22Rv1 (cell line): ENCODE measurements around the gene BEND6.
A peak's percentile ranks its signal among the peaks of the same experiment; 100 is the strongest.
"Not testable (repeated sequence)": the region's sequence is repeated elsewhere in the genome, so short reads cannot be mapped to it uniquely, and the experiment has no call there.

Experiments used
- H3K27ac ChIP-seq: fragments of 450-650 bp; 2 replicates; pipeline ENCODE4 v1.5.1; 2017
- CTCF ChIP-seq: fragments of 450-650 bp; IDR thresholded peaks from 2 replicates; pipeline ENCODE4 v1.5.1; 2017; ENCODE audit warnings: mild to moderate bottlenecking
- ZFX ChIP-seq: fragments of 450-650 bp; IDR thresholded peaks from 2 replicates; pipeline ENCODE4 v1.6.1; 2017; ENCODE audit warnings: antibody characterized with exemption, borderline replicate concordance

BEND6 gene

GRCh38 chr6:57044568-57044967, 89.7 kb downstream of the BEND6 start:
- TF ChIP-seq ZFX, result no peak
- no peak for TF ChIP-seq CTCF

GRCh38 chr6:57046332-57047256, 91.7 kb downstream of the BEND6 start, which contains the start of gene KIAA1586:
Gene KIAA1586, plus strand, starts transcription at chr6:57046693. Its CDS starts 63 bp downstream, at chr6:57046756.
- H3K27ac ChIP-seq, result peak within 1 kb of the TSS; percentile 64

More at GRCh38 chr6:57044568-57044967, 89.7 kb downstream of the BEND6 start:
- no peak overlapping the region for H3K27ac ChIP-seq

GRCh38 chr6:57047257-57047585, 92.3 kb downstream of the BEND6 start:
- not testable (repeated sequence) for H3K27ac ChIP-seq

GRCh38 chr6:57047859-57048258, 93.0 kb downstream of the BEND6 start:
- H3K27ac ChIP-seq, result not testable (repeated sequence)

- H3K27ac ChIP-seq, result no peak overlapping the region
- TF ChIP-seq ZFX, result no peak
- no peak for TF ChIP-seq CTCF
These were observed 93.7 kb downstream of the BEND6 start for GRCh38 chr6:57048577-57048976.

GRCh38 chr6:57063847-57064246, 108.9 kb downstream of the BEND6 start:
- H3K27ac ChIP-seq, result no peak overlapping the region
- TF ChIP-seq CTCF (no peak), ZFX (no peak)

- no peak for TF ChIP-seq ZFX
- TF ChIP-seq CTCF, result no peak
- H3K27ac ChIP-seq, result no peak overlapping the region
These were observed 109.9 kb downstream of the BEND6 start for GRCh38 chr6:57064809-57065208.

GRCh38 chr6:57068061-57068460, 113.2 kb downstream of the BEND6 start:
- H3K27ac ChIP-seq, result no peak overlapping the region
- no peak for TF ChIP-seq CTCF
- TF ChIP-seq ZFX, result no peak

GRCh38 chr6:57069228-57069627, 114.3 kb downstream of the BEND6 start:
- TF ChIP-seq CTCF (no peak), ZFX (no peak)
- H3K27ac ChIP-seq, result no peak overlapping the region
